MM.1S (cell line): Measurements from ENCODE around the gene MTERF2.

Experiments used
- CTCF ChIP-seq: fragments of 300-600 bp; sonication (generic); IDR thresholded peaks from 2 replicates; pipeline ENCODE4 v1.5.1; 2016; ENCODE audit warnings: antibody characterized with exemption, low read length, mixed read lengths
- EZH2 ChIP-seq: fragments of 300-600 bp; sonication (generic); optimal IDR thresholded peaks from 2 replicates; pipeline ENCODE3; 2017; ENCODE audit warnings: low read depth, mild to moderate bottlenecking, antibody characterized with exemption, low read length, mixed read lengths

- TF ChIP-seq CTCF: no peak
- TF ChIP-seq EZH2: no peak
Observed at GRCh38 chr12:106985479-106985878, 1.5 kb downstream of the MTERF2 start.
